ENCODE results near the gene FAM25A.
A peak's percentile ranks its signal among the peaks of the same experiment; 100 is the strongest.
"Not testable (repeated sequence)": the region's sequence is repeated elsewhere in the genome, so short reads cannot be mapped to it uniquely, and the experiment has no call there.

The FAM25A gene

GRCh38 chr10:87020056-87020455 is at the start of gene FAM25A:
Gene FAM25A, plus strand, starts transcription at chr10:87020294. Its CDS starts 31 bp downstream, at chr10:87020325.
- DNase-seq: not testable (repeated sequence)

GRCh38 chr10:86970982-86971231 is 49.2 kb upstream of the FAM25A start:
- no peak for DNase-seq

- peak; percentile 89 for DNase-seq
Measured at GRCh38 chr10:86971232-86971991, 48.7 kb upstream of the FAM25A start.

GRCh38 chr10:86972613-86973380 is 47.3 kb upstream of the FAM25A start:
- no peak for DNase-seq

GRCh38 chr10:86974484-86974883 is 45.6 kb upstream of the FAM25A start:
- no peak for DNase-seq

- DNase-seq: no peak
Measured at GRCh38 chr10:86976362-86977056, 43.6 kb upstream of the FAM25A start.

- not testable (repeated sequence) for DNase-seq
Measured at GRCh38 chr10:86978457-86978856, 41.6 kb upstream of the FAM25A start.

GRCh38 chr10:86979296-86979818 is 40.7 kb upstream of the FAM25A start:
- DNase-seq: no peak

GRCh38 chr10:86979977-86980448 is 40.1 kb upstream of the FAM25A start:
- DNase-seq: no peak

- DNase-seq: not testable (repeated sequence)
Measured at GRCh38 chr10:86981020-86981419, 39.1 kb upstream of the FAM25A start.

GRCh38 chr10:86981716-86982115 is 38.4 kb upstream of the FAM25A start:
- DNase-seq: no peak

- not testable (repeated sequence) for DNase-seq
Measured at GRCh38 chr10:86984498-86984897, 35.6 kb upstream of the FAM25A start.

- no peak for DNase-seq
Measured at GRCh38 chr10:86988520-86988919, 31.6 kb upstream of the FAM25A start.

- not testable (repeated sequence) for DNase-seq
Measured at GRCh38 chr10:86991362-86991761, 28.7 kb upstream of the FAM25A start.

GRCh38 chr10:86992456-86992855 is 27.6 kb upstream of the FAM25A start:
- no peak for DNase-seq

GRCh38 chr10:86992929-86993328 is 27.2 kb upstream of the FAM25A start:
- DNase-seq: no peak

GRCh38 chr10:86999802-87000403 is 20.2 kb upstream of the FAM25A start:
- not testable (repeated sequence) for DNase-seq

GRCh38 chr10:87000491-87000890 is 19.6 kb upstream of the FAM25A start:
- DNase-seq: no peak

GRCh38 chr10:87007124-87007523 is 13.0 kb upstream of the FAM25A start:
- DNase-seq: peak; percentile 19

GRCh38 chr10:87007674-87008073 is 12.4 kb upstream of the FAM25A start:
- DNase-seq: not testable (repeated sequence)

- DNase-seq: not testable (repeated sequence)
Measured at GRCh38 chr10:87008303-87008702, 11.8 kb upstream of the FAM25A start.

- not testable (repeated sequence) for DNase-seq
Measured at GRCh38 chr10:87009134-87009696, 10.9 kb upstream of the FAM25A start.

GRCh38 chr10:87013528-87013927 is 6.6 kb upstream of the FAM25A start:
- not testable (repeated sequence) for DNase-seq
